Sigmoid colon (tissue), 7 donors: ENCODE measurements around the gene CD8A. TPM values are rescaled to one million over a fixed set of nuclear protein-coding genes. Genes with fewer than 3 reads are reported as not detected.

Source experiments
- DNase-seq: peaks from one replicate; pipeline ENCODE4 v3.0.0-alpha.2; 2019
- H3K27ac ChIP-seq, 4 donors: fragments of 200-600 bp; sonication (generic); one replicate each; pipeline ENCODE4 v1.5.1; 2016 to 2019; ENCODE audit warnings: mild to moderate bottlenecking in 1 of 4
- H3K27me3 ChIP-seq, 3 donors: fragments of 200-600 bp; sonication (generic); one replicate each; pipeline ENCODE4 v1.5.1; 2019; ENCODE audit warnings: mild to moderate bottlenecking in 1 of 3
- H3K36me3 ChIP-seq, 4 donors: fragments of 200-600 bp; sonication (generic); one replicate each; pipeline ENCODE4 v1.5.1; 2016 to 2019
- H3K4me1 ChIP-seq, 4 donors: fragments of 200-600 bp; sonication (generic); one replicate each; pipeline ENCODE4 v1.5.1; 2017 to 2019
- H3K4me3 ChIP-seq, 4 donors: fragments of 200-600 bp; sonication (generic); one replicate each; pipeline ENCODE4 v1.5.1; 2017 to 2019; ENCODE audit warnings: mild to moderate bottlenecking in 2 of 4, moderate library complexity in 1 of 4
- H3K9me3 ChIP-seq, 4 donors: fragments of 200-600 bp in 3 of 4; sonication (generic) in 3 of 4; one replicate each; pipeline versions ENCODE4 v1.5.1 to v1.6.1; 2013 to 2019
- EP300 ChIP-seq, 4 donors: sonication (generic); formaldehyde crosslinking; IDR thresholded peaks; one replicate each; pipeline ENCODE4 v1.6.1; 2017; ENCODE audit warnings: antibody characterized with exemption in 4 of 4
- POLR2A ChIP-seq, 2 donors: fragments of 450-650 bp; IDR thresholded peaks; one replicate each; pipeline ENCODE4 v1.6.1; 2016; ENCODE audit warnings: antibody characterized with exemption in 2 of 2, mild to moderate bottlenecking in 2 of 2, moderate library complexity in 2 of 2
- POLR2AphosphoS5 ChIP-seq, 4 donors: sonication (generic); formaldehyde crosslinking; IDR thresholded peaks; one replicate each; pipeline ENCODE4 v1.6.1; 2017; ENCODE audit warnings: antibody characterized with exemption in 4 of 4
- WGBS, 2 donors: extraction: QIAGEN DNeasy Blood & Tissue Kit; methylation state at CpG; one replicate each; pipeline ENCODE4 v1.1.7; 2013; 5-methylcytosine and 5-hydroxymethylcytosine counted together
- intact Hi-C: fragments of 100-400 bp; cut with DNase I; formaldehyde crosslinking; loops from one replicate; pipeline ENCODE4 v1.15.1; 2023
- polyA plus RNA-seq, 3 donors: library from polyadenylated mRNA; stranded (reverse); fragments of 200-250 nt; gene quantifications; one replicate each; pipeline ENCODE4 v1.2.3, GENCODE V29; 2013
- total RNA-seq, 4 donors: library from RNA; depleted of rRNA; stranded (reverse); fragments of >200 nt; gene quantifications; one replicate each; pipeline ENCODE4 v1.1.0, GENCODE V29; 2016
- TF ChIP-seq, protein P1 (sequence below), 4 experiments: fragments of 450-650 bp in 3 of 4; fragments of 200-600 bp in 1 of 4; IDR thresholded peaks; one replicate each; pipeline ENCODE4 v1.5.1; 2016 to 2019; ENCODE audit warnings: antibody characterized with exemption in 4 of 4, mild to moderate bottlenecking in 3 of 4, moderate library complexity in 2 of 4
- donor health status: healthy with polysubstance abuse.
- donor health status: Bipolar disorder and iron deficiency.
- donor health status: healthy.

CD8A gene
- total and polyA plus RNA-seq, 7 donors: 0.36 to 15.5 (median 0.84) TPM; not detected in 1

DNA sequence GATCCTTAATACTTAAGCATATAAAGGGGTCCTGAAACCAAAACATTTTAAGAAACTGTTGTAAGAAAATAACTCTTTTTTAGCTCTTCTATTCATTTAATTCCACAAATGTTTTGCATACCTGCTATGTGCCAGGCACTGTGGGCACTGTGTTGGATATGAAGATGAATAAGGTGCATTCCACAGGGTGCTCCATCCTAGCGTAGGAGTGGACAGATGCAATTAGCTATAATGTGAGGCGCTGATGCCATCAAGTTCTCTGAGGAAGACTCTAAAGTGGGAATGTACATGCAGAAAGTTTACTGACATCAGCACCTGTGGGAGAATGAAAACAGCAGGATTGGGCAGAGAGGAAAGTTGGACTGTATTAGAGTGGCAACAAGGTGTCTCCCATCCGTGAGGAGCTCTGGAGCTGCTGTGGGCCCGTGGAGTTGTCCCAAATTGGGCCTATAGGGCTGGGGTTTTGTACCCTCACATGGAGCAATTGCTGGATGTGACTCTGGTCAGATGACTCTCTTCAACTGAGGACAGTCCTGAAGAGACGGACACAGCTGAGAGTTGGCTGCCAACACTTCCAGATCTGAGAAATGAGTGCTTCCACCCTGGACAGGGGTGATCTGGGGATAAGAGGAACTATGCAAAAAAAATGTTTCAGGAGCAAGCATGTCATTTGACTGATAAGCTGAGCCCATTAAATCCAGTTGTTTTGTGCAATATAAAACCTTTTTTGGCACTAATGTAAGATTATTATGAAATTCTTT, 22.3 kb downstream of the CD8A start:
- Histone ChIP-seq H3K9me3 (no peaks in the 10 kb centered on the region), H3K27me3 (no peaks in the 10 kb centered on the region), H3K27ac (no peak overlapping the region), H3K36me3 (peaks cover 0 to 50% (median 23%) of the 10 kb centered on the region in 4 donors), H3K4me1 (peaks cover 0 to 9% (median 2%) of the 10 kb centered on the region in 4 donors), H3K4me3 (no peak overlapping the region)
- TF ChIP-seq POLR2AphosphoS5 (IDR thresholded peaks at IDR 0.05) (no peak), POLR2A (IDR thresholded peaks at IDR 0.05) (no peak)
- 92 to 93% methylated on average over 5 of the region's 5 CpGs for WGBS, 2 donors
- intact Hi-C loops: no loop called here
- no peak for DNase-seq

DNA sequence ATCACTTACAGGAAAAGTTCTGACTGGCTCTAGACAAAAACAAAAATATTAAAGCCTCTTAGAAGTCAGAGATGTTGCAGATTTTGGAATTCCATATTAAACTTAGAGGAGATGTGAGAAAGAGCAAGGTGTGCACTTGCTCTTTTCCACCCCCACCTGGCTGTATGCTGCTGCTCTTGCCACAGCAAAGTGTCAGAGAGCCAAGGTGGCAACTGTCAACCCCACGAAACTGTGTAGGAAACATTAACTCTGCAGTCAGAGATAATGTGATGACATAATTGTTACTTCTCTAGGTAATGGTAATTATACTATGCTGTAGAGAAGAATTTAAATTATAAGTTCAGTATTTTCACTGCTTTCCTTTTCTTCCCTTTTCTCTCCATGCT, 25.4 kb downstream of the CD8A start:
- no peak overlapping the region for H3K4me3 ChIP-seq
- intact Hi-C loops: no loop called here
- TF ChIP-seq, protein P1, sequence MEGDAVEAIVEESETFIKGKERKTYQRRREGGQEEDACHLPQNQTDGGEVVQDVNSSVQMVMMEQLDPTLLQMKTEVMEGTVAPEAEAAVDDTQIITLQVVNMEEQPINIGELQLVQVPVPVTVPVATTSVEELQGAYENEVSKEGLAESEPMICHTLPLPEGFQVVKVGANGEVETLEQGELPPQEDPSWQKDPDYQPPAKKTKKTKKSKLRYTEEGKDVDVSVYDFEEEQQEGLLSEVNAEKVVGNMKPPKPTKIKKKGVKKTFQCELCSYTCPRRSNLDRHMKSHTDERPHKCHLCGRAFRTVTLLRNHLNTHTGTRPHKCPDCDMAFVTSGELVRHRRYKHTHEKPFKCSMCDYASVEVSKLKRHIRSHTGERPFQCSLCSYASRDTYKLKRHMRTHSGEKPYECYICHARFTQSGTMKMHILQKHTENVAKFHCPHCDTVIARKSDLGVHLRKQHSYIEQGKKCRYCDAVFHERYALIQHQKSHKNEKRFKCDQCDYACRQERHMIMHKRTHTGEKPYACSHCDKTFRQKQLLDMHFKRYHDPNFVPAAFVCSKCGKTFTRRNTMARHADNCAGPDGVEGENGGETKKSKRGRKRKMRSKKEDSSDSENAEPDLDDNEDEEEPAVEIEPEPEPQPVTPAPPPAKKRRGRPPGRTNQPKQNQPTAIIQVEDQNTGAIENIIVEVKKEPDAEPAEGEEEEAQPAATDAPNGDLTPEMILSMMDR (IDR thresholded peaks at IDR 0.05): no peak
- no peak for TF ChIP-seq EP300 (IDR thresholded peaks at IDR 0.05)
- no peak for TF ChIP-seq POLR2A (IDR thresholded peaks at IDR 0.05)
- TF ChIP-seq POLR2AphosphoS5 (IDR thresholded peaks at IDR 0.05): no peak
- no peak overlapping the region for H3K27ac ChIP-seq
- WGBS, 2 donors: 39 to 61% methylated on average over 1 of the region's 1 CpG
- H3K27me3 ChIP-seq: no peaks in the 10 kb centered on the region
- H3K9me3 ChIP-seq: no peaks in the 10 kb centered on the region
- H3K36me3 ChIP-seq: peaks cover 0 to 24% (median 8%) of the 10 kb centered on the region in 4 donors
- DNase-seq: no peak
- H3K4me1 ChIP-seq: peaks cover 0 to 9% (median 2%) of the 10 kb centered on the region in 4 donors

DNA sequence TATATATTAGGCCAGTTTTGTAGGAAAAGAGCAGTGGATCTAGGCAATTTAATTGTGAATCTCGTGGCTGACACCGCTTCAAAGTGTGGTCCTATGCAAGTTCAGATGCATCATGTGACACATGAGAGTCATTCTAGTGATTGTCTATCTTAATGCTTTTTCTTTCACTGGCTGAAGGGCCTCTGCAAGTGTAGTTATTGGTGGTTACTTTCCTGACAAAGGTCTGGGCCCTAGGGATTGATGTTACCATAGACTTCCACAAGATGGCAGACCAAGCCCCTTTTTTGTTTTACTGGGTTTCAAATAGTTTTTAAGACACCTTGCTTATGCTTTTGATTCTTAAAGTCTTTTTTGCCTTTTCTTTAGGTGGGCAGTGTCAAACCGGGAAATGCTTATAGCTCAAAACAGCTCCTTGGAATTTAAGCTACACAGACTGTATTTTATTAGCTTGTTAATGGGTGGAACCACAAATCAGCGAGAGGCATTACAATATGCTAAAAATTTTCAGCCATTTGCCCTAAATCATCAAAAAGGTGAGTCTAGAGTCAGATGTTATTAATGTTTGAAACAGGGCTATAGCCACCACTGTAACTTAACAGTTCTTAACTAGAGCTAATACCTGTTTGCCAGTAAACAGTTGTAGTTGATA, 25.9 kb downstream of the CD8A start:
- Histone ChIP-seq H3K27me3 (no peaks in the 10 kb centered on the region), H3K4me1 (peaks cover 0 to 9% (median 2%) of the 10 kb centered on the region in 4 donors), H3K4me3 (no peak overlapping the region), H3K9me3 (no peaks in the 10 kb centered on the region), H3K27ac (no peak overlapping the region), H3K36me3 (peaks cover 0 to 22% (median 8%) of the 10 kb centered on the region in 4 donors)
- DNase-seq: no peak
- TF ChIP-seq POLR2AphosphoS5 (IDR thresholded peaks at IDR 0.05): no peak
- TF ChIP-seq, protein P1 (IDR thresholded peaks at IDR 0.05): peak; percentile 12 to 72 (median 52)
- TF ChIP-seq EP300 (IDR thresholded peaks at IDR 0.05): no peak
- no peak for TF ChIP-seq POLR2A (IDR thresholded peaks at IDR 0.05)
- WGBS, 2 donors: 73 to 75% methylated on average over 4 of the region's 4 CpGs
- intact Hi-C loops: no loop called here

DNA sequence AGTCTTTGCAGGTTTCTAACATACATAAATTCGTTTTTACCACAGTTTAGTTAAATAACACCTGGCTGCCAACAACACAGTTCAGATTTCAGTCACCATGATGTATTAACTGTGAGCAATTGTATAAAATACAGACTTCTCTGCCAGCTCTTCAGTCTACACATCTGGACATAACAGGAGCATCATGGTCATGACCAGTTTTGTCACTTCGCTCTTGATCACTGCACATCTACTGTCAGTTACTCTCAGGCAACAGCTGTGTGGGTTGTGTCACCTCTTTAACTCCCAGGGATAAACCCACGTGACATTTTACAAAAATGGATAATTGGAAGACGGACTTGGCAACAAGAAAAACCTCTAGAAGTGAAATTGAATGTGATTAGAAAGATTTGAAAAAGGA, 30.3 kb downstream of the CD8A start:
- intact Hi-C loops: no loop called here
- WGBS, 2 donors: 79 to 91% methylated on average over 4 of the region's 4 CpGs
- Histone ChIP-seq H3K27me3 (no peaks in the 10 kb centered on the region), H3K4me3 (no peak overlapping the region), H3K36me3 (peaks cover 0 to 16% (median 2%) of the 10 kb centered on the region in 4 donors), H3K4me1 (peaks cover 0 to 9% (median 2%) of the 10 kb centered on the region in 4 donors), H3K27ac (no peak overlapping the region), H3K9me3 (no peaks in the 10 kb centered on the region)
- no peak for DNase-seq
- TF ChIP-seq EP300 (IDR thresholded peaks at IDR 0.05) (no peak), POLR2AphosphoS5 (IDR thresholded peaks at IDR 0.05) (no peak), POLR2A (IDR thresholded peaks at IDR 0.05) (no peak)
- TF ChIP-seq, protein P1 (IDR thresholded peaks at IDR 0.05): no peak

DNA sequence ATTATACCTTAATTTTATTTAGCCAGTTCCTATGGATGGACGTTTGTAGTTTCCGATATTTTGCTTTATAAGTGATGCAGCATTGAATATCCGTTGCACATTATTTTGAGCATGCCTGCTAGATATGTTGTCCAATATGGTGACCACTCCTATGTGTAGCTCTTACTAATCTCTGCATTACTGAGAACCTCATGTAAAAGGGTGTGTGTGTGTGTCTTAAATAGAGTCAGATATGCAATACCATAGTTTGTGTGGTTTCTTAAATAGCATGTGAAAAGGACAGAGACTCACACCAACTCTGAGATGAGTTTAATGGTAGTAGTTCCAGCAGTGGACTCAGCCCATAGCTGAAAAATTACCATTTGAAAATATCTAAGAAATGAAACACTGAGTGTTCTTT, 32.3 kb downstream of the CD8A start:
- Histone ChIP-seq H3K27ac (no peak overlapping the region), H3K27me3 (no peaks in the 10 kb centered on the region), H3K36me3 (peaks cover 0 to 20% (median 0%) of the 10 kb centered on the region in 4 donors), H3K9me3 (no peaks in the 10 kb centered on the region), H3K4me3 (no peak overlapping the region), H3K4me1 (peaks cover 0 to 9% (median 6%) of the 10 kb centered on the region in 4 donors)
- intact Hi-C loops: no loop called here
- DNase-seq: no peak
- WGBS, 2 donors: 91 to 96% methylated on average over 3 of the region's 3 CpGs
- TF ChIP-seq, protein P1 (IDR thresholded peaks at IDR 0.05): no peak
- TF ChIP-seq POLR2A (IDR thresholded peaks at IDR 0.05) (no peak), POLR2AphosphoS5 (IDR thresholded peaks at IDR 0.05) (no peak), EP300 (IDR thresholded peaks at IDR 0.05) (no peak)
